ENCODE data around the gene PIGO.

PIGO gene

DNA sequence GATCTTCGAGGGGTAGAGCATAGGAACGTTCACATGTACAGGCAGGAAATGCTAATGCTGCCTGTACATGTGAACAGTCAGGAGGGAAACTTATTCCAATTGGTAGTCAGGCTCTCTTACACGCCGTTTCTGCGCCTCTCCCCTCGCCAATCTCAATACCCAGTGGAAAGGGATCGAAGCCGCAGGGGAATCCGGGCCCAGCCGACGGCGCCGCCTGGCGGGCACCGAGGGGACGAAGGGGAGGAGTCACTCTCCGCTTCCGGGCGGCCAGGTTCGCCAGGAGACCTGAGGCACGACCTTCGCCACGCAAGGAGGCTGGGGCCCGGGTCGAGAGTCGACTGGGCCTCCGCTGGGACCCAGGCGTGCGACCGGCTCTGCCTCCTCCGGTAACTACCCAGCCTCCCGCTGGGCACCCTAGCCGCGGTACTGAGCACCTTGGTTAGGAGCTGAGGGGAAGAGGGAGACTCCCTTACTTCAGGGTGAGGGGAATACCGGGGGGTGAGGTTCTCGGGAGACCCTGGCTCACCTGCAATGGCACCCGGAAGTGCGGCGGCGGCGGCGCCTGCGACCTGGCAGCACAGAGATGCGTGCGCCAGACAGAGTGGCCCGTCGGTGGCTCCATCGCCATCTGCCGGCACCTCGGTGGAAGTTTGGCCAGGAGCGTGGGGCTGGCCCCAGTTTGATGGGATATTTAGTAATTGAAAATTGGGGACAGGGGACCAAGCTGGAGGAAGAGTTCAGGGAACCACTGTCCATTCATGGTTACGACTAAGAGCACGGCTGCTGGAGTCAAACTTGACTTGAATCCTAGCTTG lies at the start of gene PIGO:
Gene PIGO, minus strand, starts transcription at position 557 of the 815 bp plus-strand sequence. CDS start 1,026 bp downstream, outside the sequence.
- FAIRE-seq, result no peak

- FAIRE-seq, result no peak
These were observed 45.6 kb upstream of the PIGO start for GRCh38 chr9:35142037-35142436.

DNA sequence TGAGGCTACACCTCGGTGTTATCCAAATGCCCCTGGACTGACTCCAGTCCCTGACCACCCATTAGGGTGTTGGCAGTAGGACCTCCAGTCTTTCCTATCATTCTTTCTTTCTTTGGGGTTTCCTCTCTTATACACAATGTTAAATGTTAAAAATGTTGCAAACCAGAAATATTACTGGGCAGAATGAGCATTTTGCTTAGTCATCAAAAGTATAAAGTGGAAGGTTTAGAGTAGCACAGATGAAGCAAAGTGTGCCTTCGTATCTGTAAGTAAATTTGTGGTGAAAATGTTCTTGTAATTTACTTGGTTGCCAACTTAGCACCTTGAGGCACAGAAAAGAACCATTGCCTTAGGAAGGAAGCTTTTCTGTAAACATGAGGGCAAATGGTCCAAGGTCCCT lies 43.7 kb upstream of the PIGO start:
- no peak for FAIRE-seq

GRCh38 chr9:35136866-35137265 lies 40.5 kb upstream of the PIGO start:
- FAIRE-seq, result no peak

- no peak for FAIRE-seq
These were observed 39.6 kb upstream of the PIGO start for GRCh38 chr9:35135988-35136387.

GRCh38 chr9:35134920-35135319 lies 38.5 kb upstream of the PIGO start:
- no peak for FAIRE-seq

DNA sequence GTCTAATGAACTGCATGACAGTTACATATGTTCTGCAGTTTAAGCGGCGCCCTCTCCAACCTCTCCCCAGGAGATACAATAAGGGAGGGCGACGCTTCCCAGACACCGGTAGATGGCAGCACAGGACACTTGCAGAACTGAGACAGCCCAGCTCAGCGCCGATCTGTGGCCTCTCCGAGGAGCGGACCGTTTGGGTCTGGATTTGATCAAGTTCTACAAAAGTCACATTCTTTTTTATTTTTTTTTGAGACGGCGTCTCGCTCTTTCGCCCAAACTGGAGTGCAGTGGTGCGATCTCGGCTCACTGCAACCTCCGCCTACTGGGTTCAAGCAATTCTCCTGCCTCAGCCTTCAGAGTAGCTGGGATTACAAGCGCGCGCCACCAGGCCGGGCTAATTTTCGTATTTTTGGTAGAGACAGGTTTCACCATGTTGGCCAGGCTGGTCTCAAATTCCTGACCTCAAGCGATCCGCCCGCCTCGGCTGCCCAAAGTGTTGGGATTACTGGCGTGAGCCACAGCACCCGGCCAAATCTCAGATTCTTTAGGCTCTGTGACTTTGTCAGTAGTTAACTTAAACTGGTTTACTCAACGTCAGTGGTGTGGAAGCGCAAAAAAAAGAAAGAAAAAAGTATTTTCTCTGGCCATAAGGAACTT lies 20.6 kb upstream of the PIGO start:
- no peak for FAIRE-seq

DNA sequence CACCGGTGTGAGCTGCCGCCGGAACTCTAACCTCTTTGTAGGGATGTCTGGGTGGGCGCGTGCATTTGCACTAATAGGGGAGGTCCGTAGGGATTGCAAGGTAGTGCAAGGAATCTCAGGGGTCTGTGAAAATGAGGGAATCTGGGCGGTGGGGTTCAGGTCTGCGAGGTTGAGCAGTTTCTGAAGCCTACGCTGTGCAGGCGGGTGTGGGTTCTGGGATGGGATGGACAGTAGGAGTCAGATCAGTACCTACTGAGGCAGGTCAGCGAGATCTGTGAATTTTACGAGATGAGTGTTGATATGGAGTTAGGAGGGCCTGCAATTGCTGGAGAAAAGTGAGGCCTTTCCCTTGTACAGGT lies 20.1 kb upstream of the PIGO start:
- no peak for FAIRE-seq

- no peak for FAIRE-seq
These were observed 19.5 kb upstream of the PIGO start, which contains the start of gene ATOSB for GRCh38 chr9:35115680-35116538. Gene ATOSB, minus strand, starts transcription at chr9:35115862. Its CDS starts 7,588 bp downstream, at chr9:35108274.

DNA sequence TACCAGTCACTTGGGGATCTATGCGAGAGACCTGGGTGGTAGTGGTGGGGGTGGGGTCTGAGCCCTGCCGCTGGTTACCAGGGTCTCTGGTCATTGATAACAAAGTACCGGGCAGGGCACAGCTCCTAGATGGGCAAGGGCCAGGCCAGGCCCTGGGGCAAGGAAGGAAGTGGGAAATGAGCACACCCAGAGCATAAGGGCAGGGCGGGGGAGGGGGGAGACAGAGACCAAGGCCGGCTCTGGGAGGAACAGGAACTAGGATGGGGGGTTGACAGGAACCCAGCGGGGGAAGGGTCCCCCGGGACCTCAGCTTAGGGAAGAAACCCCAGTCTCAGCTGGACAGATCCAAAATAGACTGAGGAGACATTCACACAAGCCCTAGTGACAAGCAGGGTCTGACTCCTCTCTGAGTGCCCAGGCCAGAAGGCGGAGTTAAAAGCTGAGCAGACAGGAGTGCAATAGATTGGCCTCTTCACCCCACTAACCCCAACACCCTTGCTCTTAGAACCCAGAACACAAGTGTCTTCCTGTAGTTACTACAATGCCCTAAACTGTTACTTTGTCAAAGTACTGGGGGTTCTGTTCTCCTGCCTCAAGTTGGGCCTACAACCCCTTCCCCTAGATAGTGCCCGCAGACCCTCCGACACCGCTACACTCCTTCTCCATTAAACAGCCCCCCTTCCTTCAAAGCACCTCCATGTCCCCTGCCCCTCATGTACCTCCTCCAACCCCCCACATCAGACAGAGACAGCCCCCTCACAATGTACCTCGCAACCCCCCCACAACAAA lies 18.6 kb upstream of the PIGO start:
- no peak for FAIRE-seq

DNA sequence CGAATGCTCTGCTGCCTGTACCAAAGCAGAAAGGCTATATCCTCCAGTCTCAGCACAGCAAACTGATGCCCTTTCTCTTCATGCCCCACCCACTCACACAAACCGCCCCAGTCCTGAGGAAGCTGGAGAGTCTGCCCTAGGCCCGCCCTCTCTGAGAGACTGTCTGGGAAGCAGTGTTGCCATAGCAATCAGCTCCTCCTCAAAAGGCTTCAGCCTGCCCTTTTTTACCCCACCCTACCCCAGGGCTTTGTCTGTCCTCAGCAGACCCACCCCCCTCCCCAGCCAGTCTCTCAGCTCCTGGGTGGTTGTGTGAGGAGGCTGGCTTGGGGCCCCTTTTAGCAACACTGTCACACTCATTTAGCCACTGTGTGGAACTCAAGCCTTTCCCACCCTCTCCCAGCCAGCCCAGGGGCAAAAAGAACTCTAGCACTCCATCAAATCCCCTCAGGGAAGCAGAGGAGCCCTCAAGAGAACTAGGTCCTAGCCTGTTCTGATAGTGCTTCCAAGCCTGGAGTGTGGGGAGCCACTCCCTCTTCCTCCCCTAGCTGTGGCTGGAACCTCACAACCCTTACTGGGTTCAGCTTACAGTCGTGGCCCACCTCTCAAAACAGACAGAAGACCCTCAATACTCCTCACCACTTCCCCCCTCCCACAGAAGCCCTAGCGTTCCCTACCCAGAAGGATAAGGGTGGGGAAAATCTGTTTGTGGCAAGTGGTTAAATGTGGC lies 17.9 kb upstream of the PIGO start:
- FAIRE-seq, result no peak

- FAIRE-seq, result no peak
These were observed 16.0 kb upstream of the PIGO start for GRCh38 chr9:35112257-35113020.

- no peak for FAIRE-seq
These were observed 14.9 kb upstream of the PIGO start for GRCh38 chr9:35111001-35111933.

GRCh38 chr9:35110327-35110761 lies 14.0 kb upstream of the PIGO start:
- FAIRE-seq, result no peak

DNA sequence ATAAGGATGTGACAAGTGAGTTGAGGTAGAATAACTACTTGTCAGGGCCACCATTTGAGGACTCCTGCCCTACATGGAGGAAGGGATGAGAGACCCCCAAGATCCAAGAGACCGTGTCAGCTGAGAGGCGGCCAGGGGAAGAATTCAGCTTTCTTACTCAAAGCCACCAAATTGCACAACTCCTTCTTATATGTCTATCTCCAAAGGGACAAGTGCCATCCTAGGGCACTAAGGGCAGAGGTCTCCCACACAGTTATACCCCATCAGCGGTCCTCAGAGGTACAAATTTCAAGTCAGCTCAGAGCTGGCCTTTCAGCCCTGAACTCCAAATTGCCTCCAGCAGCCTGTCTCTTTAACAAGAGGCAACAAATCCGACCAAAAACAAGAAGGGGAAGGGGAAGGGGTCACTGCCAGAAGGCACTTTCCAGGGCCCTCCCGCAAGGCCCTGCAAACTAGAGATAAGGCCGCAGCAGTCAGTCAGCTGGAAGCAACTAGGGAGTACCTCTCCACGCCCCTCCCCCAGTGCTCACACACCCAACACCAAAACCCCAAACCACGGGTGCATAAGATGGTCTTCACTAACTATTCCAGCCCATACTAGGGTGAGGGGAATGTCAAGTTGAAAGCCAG lies 12.7 kb upstream of the PIGO start:
- no peak for FAIRE-seq

GRCh38 chr9:35108461-35108860 lies 12.1 kb upstream of the PIGO start:
- FAIRE-seq, result no peak

DNA sequence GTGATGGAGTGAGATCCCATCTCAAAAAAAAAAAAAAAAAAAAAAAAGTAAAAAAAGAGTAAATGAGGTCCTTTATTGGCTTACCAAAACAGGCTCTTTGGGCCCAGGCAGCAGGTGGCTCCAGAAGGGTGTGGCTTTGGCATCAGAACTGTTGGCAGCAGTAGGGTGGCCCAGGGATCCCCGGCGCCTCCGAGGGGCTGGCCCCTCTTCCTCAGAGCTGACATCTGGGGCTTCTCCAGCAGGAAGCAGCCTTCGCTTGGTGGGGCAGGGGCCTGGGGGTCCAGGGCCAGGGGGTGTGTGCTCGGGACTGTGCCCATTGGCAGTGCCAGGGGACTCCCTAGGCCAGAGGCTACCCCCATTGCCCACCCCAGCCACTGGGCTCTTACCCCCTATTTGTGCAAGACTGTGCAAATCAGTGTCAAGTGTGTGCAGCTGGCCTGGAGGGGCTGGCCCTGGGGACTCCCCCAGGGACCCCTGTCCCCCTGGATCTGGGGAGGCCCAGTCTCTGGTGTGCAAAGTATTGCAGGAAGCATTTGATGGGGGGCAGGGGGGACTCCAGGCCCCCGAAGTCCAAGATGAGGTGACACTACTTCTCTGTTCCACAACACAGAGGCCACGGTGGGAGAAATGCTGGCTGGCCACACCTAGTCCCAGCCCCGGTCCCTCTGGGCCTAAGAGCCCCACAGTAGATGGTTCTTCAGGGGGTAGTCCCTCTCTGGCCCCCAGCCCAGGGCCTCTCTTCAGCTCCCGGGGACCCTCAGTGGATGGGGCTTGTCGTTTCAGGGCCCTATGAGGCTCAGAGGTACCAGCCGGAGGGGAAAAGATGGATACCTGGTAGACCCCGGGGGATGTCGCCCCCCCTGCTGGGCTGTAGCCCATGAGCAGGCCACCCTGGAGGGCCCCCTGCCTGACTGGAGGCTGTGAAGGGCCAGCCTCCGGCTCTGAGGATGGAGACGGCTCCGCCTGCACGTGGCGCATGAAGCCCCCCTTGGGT lies 11.2 kb upstream of the PIGO start:
- FAIRE-seq, result no peak

- no peak for FAIRE-seq
These were observed 9.9 kb upstream of the PIGO start for GRCh38 chr9:35106343-35106730.

Data from colon (tissue), 2 donors.